ENCODE results near the gene OR6K3. TPM values are rescaled to one million over a fixed set of nuclear protein-coding genes. Genes with fewer than 3 reads are reported as not detected.
"Not testable (repeated sequence)": the region's sequence is repeated elsewhere in the genome, so short reads cannot be mapped to it uniquely, and the experiment has no call there.

Gene OR6K3
- total RNA-seq, 1 donor from 2014 or later: not detected

DNA sequence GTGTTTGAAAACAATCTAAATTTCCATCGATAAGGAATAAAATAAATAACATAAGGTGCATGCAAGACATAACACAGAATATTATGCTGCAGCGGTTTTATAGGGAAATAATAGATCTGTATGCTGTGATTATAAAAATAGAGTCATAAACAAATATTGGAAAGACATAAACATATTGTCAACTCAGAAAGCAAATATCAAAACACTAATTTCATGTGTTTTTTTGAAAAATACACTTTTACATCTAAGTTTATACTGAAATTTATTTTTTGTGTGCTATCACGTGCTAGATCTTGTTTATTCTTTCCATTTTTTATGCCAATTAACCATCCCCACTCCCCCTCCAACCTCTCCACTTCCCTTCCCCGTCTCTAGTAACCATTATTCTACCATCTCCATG, 9.4 kb downstream of the OR6K3 start:
- no peak overlapping the region for H3K4me3 ChIP-seq (ENCODE audit: low read depth, low read length)
- TF ChIP-seq, protein P1, sequence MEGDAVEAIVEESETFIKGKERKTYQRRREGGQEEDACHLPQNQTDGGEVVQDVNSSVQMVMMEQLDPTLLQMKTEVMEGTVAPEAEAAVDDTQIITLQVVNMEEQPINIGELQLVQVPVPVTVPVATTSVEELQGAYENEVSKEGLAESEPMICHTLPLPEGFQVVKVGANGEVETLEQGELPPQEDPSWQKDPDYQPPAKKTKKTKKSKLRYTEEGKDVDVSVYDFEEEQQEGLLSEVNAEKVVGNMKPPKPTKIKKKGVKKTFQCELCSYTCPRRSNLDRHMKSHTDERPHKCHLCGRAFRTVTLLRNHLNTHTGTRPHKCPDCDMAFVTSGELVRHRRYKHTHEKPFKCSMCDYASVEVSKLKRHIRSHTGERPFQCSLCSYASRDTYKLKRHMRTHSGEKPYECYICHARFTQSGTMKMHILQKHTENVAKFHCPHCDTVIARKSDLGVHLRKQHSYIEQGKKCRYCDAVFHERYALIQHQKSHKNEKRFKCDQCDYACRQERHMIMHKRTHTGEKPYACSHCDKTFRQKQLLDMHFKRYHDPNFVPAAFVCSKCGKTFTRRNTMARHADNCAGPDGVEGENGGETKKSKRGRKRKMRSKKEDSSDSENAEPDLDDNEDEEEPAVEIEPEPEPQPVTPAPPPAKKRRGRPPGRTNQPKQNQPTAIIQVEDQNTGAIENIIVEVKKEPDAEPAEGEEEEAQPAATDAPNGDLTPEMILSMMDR (conservative IDR thresholded peaks at IDR 0.05; ENCODE audit: low read depth, low read length): no peak
- no peak for DNase-seq (ENCODE audit: low read depth)

DNA sequence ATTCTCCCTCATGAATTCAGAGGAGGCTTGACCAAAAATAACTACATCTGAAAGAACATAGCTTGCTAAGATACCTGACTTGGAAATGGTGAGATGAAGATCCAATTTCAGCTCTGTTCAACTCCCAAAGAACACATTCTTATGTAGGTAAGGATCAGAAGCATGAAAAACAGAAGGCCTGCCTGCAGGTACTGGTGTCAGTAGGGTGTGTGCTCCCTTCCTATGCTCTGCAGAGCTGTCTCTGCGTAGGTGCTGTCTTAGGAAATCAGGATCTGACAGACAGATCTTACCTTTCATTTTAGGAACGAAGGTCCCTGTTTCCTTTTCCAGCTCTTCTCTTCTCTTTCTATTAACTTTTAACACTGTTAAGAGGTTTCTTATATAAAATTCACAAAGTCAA, 14.4 kb downstream of the OR6K3 start:
- H3K4me3 ChIP-seq (ENCODE audit: low read depth, low read length): no peak overlapping the region
- TF ChIP-seq, protein P1 (conservative IDR thresholded peaks at IDR 0.05; ENCODE audit: low read depth, low read length): no peak
- no peak for DNase-seq (ENCODE audit: low read depth)

DNA sequence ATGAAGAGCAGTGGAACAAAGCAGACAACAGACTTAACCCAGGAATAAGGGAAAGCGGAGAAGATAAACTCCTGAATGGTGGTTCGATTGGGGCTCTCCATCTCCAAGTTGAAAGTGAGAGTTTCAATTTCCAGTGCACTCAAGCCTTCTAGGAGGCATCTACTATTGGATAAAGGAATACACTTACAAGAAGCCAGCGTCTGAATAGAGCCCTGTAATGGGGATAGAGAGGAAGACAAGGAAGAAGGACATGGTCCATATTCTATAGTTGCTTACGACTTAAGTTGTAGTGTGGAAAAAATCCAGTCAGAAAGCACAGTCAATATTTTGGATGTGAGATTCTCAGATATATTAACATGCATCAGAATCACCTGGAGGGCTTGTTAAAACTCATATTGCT, 20.0 kb downstream of the OR6K3 start, which contains the start of gene OR6K2:
Gene OR6K2, minus strand, starts transcription at position 101 of the 400 bp plus-strand sequence. Its CDS starts 0 bp downstream, at position 101.
- TF ChIP-seq, protein P1 (conservative IDR thresholded peaks at IDR 0.05; ENCODE audit: low read depth, low read length): no peak
- no peak within 1 kb of the TSS for H3K4me3 ChIP-seq (ENCODE audit: low read depth, low read length)
- DNase-seq (ENCODE audit: low read depth): no peak

DNA sequence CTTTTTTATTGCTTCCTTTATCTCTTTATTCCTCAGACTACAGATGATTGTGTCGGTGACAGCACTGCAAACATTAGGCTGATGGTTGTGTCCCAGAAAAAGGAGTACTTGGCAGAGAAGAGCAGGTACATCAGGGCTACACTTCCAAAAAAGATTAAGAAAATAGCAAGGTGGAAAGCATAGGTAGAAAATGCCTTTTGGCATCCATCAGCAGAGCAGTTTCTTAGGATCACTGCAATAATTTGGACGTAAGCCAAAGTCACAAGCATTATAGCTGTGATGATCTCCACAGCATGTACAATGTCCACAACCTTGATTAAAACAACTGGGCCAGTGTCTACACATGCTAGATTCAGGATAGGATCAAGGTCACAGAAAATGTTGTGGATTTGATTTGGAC, 25.9 kb downstream of the OR6K3 start:
- TF ChIP-seq, protein P1 (conservative IDR thresholded peaks at IDR 0.05; ENCODE audit: low read depth, low read length): no peak
- DNase-seq (ENCODE audit: low read depth): no peak
- H3K4me3 ChIP-seq (ENCODE audit: low read depth, low read length): no peak overlapping the region

DNA sequence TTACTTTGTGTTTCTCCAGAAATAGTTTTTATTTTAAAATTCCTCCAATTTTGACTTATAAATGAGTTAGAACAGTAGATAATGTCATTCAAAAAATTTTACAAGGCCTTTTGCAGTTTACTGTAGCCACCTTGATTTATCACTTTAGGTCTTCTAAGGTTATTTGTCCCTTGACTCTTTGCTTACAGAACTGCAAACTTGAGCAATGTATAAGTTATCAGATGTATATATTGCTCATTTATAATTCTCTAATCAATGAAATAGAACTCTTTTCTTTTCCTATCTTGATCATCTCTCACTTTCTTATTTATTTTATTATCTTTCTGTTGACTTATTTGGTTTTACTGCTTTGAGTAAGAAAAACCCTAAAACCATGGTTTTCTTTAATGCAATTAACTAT, 28.2 kb downstream of the OR6K3 start:
- TF ChIP-seq, protein P1 (conservative IDR thresholded peaks at IDR 0.05; ENCODE audit: low read depth, low read length): no peak
- DNase-seq (ENCODE audit: low read depth): no peak
- H3K4me3 ChIP-seq (ENCODE audit: low read depth, low read length): no peak overlapping the region

DNA sequence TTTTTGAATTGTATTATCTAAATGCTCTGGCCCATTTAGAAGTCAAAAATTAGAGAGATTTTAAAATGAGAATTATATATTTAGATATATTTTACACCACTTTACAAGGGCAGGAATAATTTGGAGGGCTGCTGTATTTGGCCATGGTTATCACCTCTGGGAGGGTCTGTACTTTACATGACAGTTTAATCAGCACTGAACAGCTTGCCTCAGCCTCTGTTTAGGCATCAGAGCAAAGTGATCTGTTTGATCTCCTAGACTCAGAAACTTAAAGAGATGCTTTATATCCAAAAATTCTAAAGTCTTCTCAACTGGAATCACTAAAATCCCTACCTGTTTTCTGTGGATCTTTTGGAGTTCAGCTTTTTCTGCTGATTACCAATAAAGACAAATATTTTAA, 28.6 kb downstream of the OR6K3 start:
- TF ChIP-seq, protein P1 (conservative IDR thresholded peaks at IDR 0.05; ENCODE audit: low read depth, low read length): no peak
- no peak overlapping the region for H3K4me3 ChIP-seq (ENCODE audit: low read depth, low read length)
- no peak for DNase-seq (ENCODE audit: low read depth)

DNA sequence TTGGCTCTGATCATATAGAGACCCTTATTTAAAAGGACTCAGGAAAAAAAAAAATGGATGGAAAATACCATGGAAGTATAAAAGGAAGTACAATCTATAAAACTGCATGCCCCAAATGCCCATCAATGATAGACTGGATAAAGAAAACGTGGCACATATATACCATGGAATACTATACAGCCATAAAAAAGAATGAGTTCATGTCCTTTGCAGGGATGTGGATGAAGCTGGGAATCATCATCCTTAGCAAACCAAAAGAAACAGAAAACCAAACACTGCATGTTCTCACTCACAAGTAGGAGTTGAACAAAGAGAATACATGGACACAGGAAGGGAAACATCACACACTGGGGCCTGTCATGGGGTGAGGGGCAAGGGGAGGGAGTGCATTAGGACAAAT, 29.4 kb downstream of the OR6K3 start:
- H3K4me3 ChIP-seq (ENCODE audit: low read depth, low read length); DNase-seq (ENCODE audit: low read depth): not testable (repeated sequence)
